Retinal pigment epithelial cell (primary cell): ENCODE measurements around the gene AMDHD2.

Experiments used
- DNase-seq: peaks from one replicate; pipeline ENCODE4 v3.0.0-alpha.2; 2010; ENCODE audit warnings: low read depth
- H3K4me3 ChIP-seq: 2 replicates; pipeline ENCODE4 v1.5.1; 2011; ENCODE audit warnings: mild to moderate bottlenecking, low read length, control low read depth, moderate library complexity
- CTCF ChIP-seq: conservative IDR thresholded peaks from 2 replicates; pipeline ENCODE4 v1.5.1; 2011; ENCODE audit warnings: low read depth, low read length, control low read depth, inconsistent platforms

The AMDHD2 gene

GRCh38 chr16:2528161-2529060 is 8.2 kb downstream of the AMDHD2 start:
- H3K4me3 ChIP-seq, result no peak overlapping the region
- TF ChIP-seq CTCF, result no peak
- no peak for DNase-seq

GRCh38 chr16:2529061-2529931 is 9.1 kb downstream of the AMDHD2 start:
- no peak for DNase-seq
- peak; percentile 5 for TF ChIP-seq CTCF
- H3K4me3 ChIP-seq, result no peak overlapping the region

GRCh38 chr16:2529961-2530628 is 9.9 kb downstream of the AMDHD2 start:
- DNase-seq, result no peak
- no peak overlapping the region for H3K4me3 ChIP-seq
- no peak for TF ChIP-seq CTCF

DNA sequence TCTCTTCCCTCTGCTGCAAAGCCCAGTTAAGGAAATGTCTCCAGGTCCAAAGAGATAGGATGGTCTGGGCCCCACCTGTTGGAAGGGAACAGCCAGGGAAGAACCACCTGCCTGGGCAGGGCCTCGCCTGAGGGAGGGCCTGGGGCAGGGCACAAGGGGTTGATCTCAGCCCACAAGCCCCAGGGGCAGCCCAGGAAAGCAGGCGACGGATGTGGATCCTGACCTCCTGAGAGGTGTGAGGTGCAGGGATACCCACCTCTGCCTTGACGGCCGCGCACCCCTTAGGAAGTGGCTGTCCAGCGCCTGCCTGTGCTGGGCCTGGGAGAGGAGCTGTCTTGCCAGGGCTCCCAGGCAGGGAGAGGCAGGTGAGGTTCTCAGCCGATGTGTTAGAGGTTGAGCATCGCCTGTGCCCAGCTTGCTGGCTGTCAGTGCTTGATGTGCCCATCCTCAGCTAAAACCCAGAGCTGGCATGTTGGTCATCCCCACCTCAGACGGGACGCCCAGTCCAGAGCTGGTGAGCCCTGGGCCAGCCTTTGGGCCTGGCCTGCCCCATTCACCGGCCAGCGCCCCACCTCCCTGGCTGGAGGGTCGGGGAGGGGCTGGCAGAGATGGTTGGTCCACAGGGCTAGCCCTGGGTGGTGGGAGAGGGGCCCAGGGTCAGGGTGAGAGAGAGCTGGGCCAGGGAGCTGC is 10.6 kb downstream of the AMDHD2 start:
- no peak for DNase-seq
- H3K4me3 ChIP-seq, result no peak overlapping the region
- TF ChIP-seq CTCF, result no peak

DNA sequence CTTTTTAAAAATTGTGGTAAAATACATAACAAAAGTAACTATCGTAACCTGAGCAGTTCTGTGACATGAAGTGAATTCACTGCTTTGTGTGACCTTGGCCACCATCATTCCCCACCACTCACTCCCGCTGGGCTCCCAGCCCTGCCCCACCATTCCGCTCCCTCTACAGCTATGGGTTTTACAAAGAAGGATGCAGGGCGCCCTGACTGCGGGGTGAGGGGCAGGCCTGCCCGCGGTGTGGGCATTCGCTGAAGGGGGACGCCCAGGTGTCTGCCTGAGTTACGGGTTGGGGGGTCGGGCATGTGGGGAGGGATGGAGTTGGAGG is 11.2 kb downstream of the AMDHD2 start, which contains the start of gene CEMP1:
CEMP1 (minus strand) TSS at position 38 of the 325 bp plus-strand sequence. CDS start 335 bp downstream, outside the sequence.
- no peak for TF ChIP-seq CTCF
- H3K4me3 ChIP-seq, result peak within 1 kb of the TSS; percentile 61
- DNase-seq, result no peak

DNA sequence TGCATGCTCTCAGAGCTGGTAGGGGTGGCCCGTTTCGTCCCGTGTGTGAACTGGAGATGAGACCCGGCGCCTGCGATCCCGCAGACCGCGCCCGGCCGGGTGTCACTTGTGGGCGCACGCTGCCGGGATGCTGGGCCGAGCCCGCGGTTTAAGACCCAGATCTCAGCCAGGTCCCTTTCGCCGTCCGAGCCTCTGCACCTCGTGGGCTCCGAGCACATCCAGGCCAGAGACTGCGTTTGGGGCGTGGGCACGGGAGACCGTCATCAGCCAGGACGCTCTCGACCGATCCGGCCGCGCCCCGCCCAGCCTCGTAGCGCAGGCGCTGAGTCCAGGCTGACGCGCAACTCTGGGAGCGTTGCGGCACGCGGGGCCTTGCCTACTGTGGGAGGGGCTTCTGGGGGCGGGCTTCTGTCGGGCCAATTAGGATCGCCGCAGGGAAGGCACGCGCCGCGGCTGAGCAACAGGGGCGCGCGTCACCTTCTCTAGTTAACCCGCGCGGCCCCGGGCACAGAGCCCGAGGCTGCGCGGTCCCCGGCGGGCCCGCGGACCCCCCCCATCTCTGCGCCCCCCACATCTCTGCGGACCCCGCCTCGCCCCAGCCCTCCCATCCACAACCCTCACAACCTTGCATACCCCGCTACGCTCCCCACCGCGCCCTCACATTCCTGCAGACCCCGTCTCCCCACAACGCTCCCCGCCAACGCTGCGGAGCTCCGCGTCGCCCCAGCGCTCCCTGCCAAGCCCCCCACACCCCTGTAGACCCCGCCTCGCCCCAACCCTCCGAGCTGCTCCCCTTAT is 11.7 kb downstream of the AMDHD2 start:
- H3K4me3 ChIP-seq, result peak overlapping the region; percentile 61
- no peak for TF ChIP-seq CTCF
- peak; percentile 85 for DNase-seq
